Measurements from ENCODE around the gene PACSIN1.

- TF ChIP-seq POLR2A (IDR thresholded peaks at IDR 0.05) (no peak), CTCF (IDR thresholded peaks at IDR 0.05) (no peak)
Measured at GRCh38 chr6:34445313-34445860, 20.5 kb upstream of the PACSIN1 start.
